Immature natural killer cell (primary cell): ENCODE measurements around the gene DSN1. TPM values are rescaled to one million over a fixed set of nuclear protein-coding genes. Genes with fewer than 3 reads are reported as not detected.

ENCODE experiments used
- DNase-seq, 3 donors: peaks; one replicate each; pipeline ENCODE4 v3.0.0; 2022; ENCODE audit warnings: mixed read lengths in 1 of 3
- H3K27ac Mint-ChIP-seq, 6 donors: one replicate each; pipeline ENCODE4 v1.8.0; 2020; ENCODE audit warnings: mixed read lengths in 6 of 6, mild to moderate bottlenecking in 5 of 6, inconsistent platforms in 4 of 6, moderate library complexity in 3 of 6
- H3K27me3 Mint-ChIP-seq, 3 donors: one replicate each; pipeline ENCODE4 v1.8.0; 2020 to 2021; ENCODE audit warnings: low read depth in 3 of 3, mild to moderate bottlenecking in 3 of 3, mixed read lengths in 3 of 3, moderate library complexity in 3 of 3, inconsistent platforms in 1 of 3
- H3K36me3 Mint-ChIP-seq, 3 donors: one replicate each; pipeline ENCODE4 v1.8.0; 2020; ENCODE audit warnings: mixed read lengths in 3 of 3, inconsistent platforms in 2 of 3, mild to moderate bottlenecking in 2 of 3
- H3K4me1 Mint-ChIP-seq, 2 donors: one replicate each; pipeline ENCODE4 v1.8.0; 2020; ENCODE audit warnings: inconsistent platforms in 2 of 2, mild to moderate bottlenecking in 2 of 2, mixed read lengths in 2 of 2, moderate library complexity in 1 of 2
- H3K4me3 Mint-ChIP-seq, 5 donors: one replicate each; pipeline ENCODE4 v1.8.0; 2020; ENCODE audit warnings: mild to moderate bottlenecking in 5 of 5, mixed read lengths in 5 of 5, inconsistent platforms in 3 of 5, moderate library complexity in 3 of 5
- H3K9me3 Mint-ChIP-seq, 6 donors: one replicate each; pipeline ENCODE4 v1.8.0; 2020; ENCODE audit warnings: mild to moderate bottlenecking in 6 of 6, mixed read lengths in 6 of 6, inconsistent platforms in 4 of 6, moderate library complexity in 3 of 6
- polyA plus RNA-seq, 3 donors: library from polyadenylated mRNA; unstranded; fragments of 300-500 nt; fragmentation: Illumina TruSeq; gene quantifications; one replicate each; pipeline ENCODE4 v1.2.3, GENCODE V29; 2021

The DSN1 gene
- polyA plus RNA-seq, 3 donors from 2014 or later = 9.5 to 15.8 (median 11.9) TPM

- peaks cover 7 to 12% of the 10 kb centered on the region in 2 donors for H3K4me1 Mint-ChIP-seq
- H3K27me3 Mint-ChIP-seq = no peaks in the 10 kb centered on the region
- H3K27ac Mint-ChIP-seq = peak overlapping the region in 2 of 6 donors; percentile 28 to 62
- no peaks in the 10 kb centered on the region for H3K9me3 Mint-ChIP-seq
- DNase-seq = no peak
- no peak overlapping the region for H3K4me3 Mint-ChIP-seq
- H3K36me3 Mint-ChIP-seq = peaks cover 3 to 14% (median 9%) of the 10 kb centered on the region in 3 donors
These were observed 12.9 kb downstream of the DSN1 start for GRCh38 chr20:36760647-36761046.

- peak overlapping the region in 1 of 6 donors; percentile 76 for H3K27ac Mint-ChIP-seq
- peaks cover 7 to 12% of the 10 kb centered on the region in 2 donors for H3K4me1 Mint-ChIP-seq
These were observed 15.3 kb downstream of the DSN1 start for GRCh38 chr20:36758276-36758675.

GRCh38 chr20:36756496-36756895 lies 17.1 kb downstream of the DSN1 start:
- no peak overlapping the region for H3K4me3 Mint-ChIP-seq
- H3K27ac Mint-ChIP-seq = peak overlapping the region in 1 of 6 donors; percentile 34

More at GRCh38 chr20:36758276-36758675, 15.3 kb downstream of the DSN1 start:
- no peaks in the 10 kb centered on the region for H3K27me3 Mint-ChIP-seq
- no peak for DNase-seq
- H3K4me3 Mint-ChIP-seq = no peak overlapping the region
- no peaks in the 10 kb centered on the region for H3K9me3 Mint-ChIP-seq
- H3K36me3 Mint-ChIP-seq = peaks cover 3 to 21% (median 19%) of the 10 kb centered on the region in 3 donors

GRCh38 chr20:36754656-36755222 lies 18.8 kb downstream of the DSN1 start:
- Mint-ChIP-seq H3K4me1 (peaks cover 7 to 12% of the 10 kb centered on the region in 2 donors), H3K27me3 (no peaks in the 10 kb centered on the region), H3K4me3 (no peak overlapping the region), H3K27ac (peak overlapping the region in 1 of 6 donors; percentile 50), H3K36me3 (peaks cover 0 to 26% (median 18%) of the 10 kb centered on the region in 3 donors), H3K9me3 (no peaks in the 10 kb centered on the region)
- DNase-seq = peak; percentile 40 to 57 (median 42)

More at GRCh38 chr20:36756496-36756895, 17.1 kb downstream of the DSN1 start:
- Mint-ChIP-seq H3K9me3 (no peaks in the 10 kb centered on the region), H3K36me3 (peaks cover 3 to 26% (median 25%) of the 10 kb centered on the region in 3 donors), H3K27me3 (no peaks in the 10 kb centered on the region), H3K4me1 (peaks cover 7 to 12% of the 10 kb centered on the region in 2 donors)
- DNase-seq = no peak

- Mint-ChIP-seq H3K4me1 (peaks cover 3 to 4% of the 10 kb centered on the region in 2 donors), H3K27ac (no peak overlapping the region), H3K9me3 (no peaks in the 10 kb centered on the region), H3K36me3 (peaks cover 0 to 22% (median 14%) of the 10 kb centered on the region in 3 donors), H3K27me3 (no peaks in the 10 kb centered on the region), H3K4me3 (no peak overlapping the region)
- DNase-seq = no peak
These were observed 21.0 kb downstream of the DSN1 start for GRCh38 chr20:36752582-36752981.

- no peaks in the 10 kb centered on the region for H3K36me3 Mint-ChIP-seq
- peaks cover 0 to 4% (median 2%) of the 10 kb centered on the region in 3 donors for H3K27me3 Mint-ChIP-seq
- peak; percentile 87 to 90 (median 89) for DNase-seq
- H3K9me3 Mint-ChIP-seq = no peaks in the 10 kb centered on the region
- H3K4me1 Mint-ChIP-seq = peaks cover 20 to 25% of the 10 kb centered on the region in 2 donors
- peak within 1 kb of the TSS; percentile 83 to 89 (median 87) for H3K27ac Mint-ChIP-seq
- peak within 1 kb of the TSS; percentile 88 to 93 (median 91) for H3K4me3 Mint-ChIP-seq
These were observed 27.5 kb downstream of the DSN1 start, which contains the start of gene NDRG3 for GRCh38 chr20:36745927-36746659. TSS of gene NDRG3 (minus strand) at chr20:36746090. CDS start at chr20:36721735, 24,355 bp downstream.

GRCh38 chr20:36745234-36745926 lies 28.2 kb downstream of the DSN1 start:
- DNase-seq = no peak
- H3K9me3 Mint-ChIP-seq = no peaks in the 10 kb centered on the region

GRCh38 chr20:36744764-36745191 lies 28.8 kb downstream of the DSN1 start:
- Mint-ChIP-seq H3K27ac (peak overlapping the region in 5 of 6 donors; percentile 33 to 89 (median 78)), H3K4me1 (peaks cover 20 to 25% of the 10 kb centered on the region in 2 donors), H3K36me3 (no peaks in the 10 kb centered on the region), H3K4me3 (peak overlapping the region; percentile 84 to 93 (median 91)), H3K27me3 (peaks cover 0 to 4% (median 2%) of the 10 kb centered on the region in 3 donors), H3K9me3 (no peaks in the 10 kb centered on the region)
- DNase-seq = no peak

More at GRCh38 chr20:36745234-36745926, 28.2 kb downstream of the DSN1 start:
- peak overlapping the region; percentile 14 to 89 (median 81) for H3K27ac Mint-ChIP-seq
- no peaks in the 10 kb centered on the region for H3K36me3 Mint-ChIP-seq
- H3K4me3 Mint-ChIP-seq = peak overlapping the region; percentile 84 to 93 (median 91)
- peaks cover 0 to 4% (median 2%) of the 10 kb centered on the region in 3 donors for H3K27me3 Mint-ChIP-seq
- H3K4me1 Mint-ChIP-seq = peaks cover 20 to 25% of the 10 kb centered on the region in 2 donors

GRCh38 chr20:36744243-36744642 lies 29.3 kb downstream of the DSN1 start:
- no peak for DNase-seq
- H3K4me1 Mint-ChIP-seq = peaks cover 20 to 25% of the 10 kb centered on the region in 2 donors
- peak overlapping the region; percentile 68 to 84 (median 76) for H3K4me3 Mint-ChIP-seq
- peaks cover 0 to 4% (median 2%) of the 10 kb centered on the region in 3 donors for H3K27me3 Mint-ChIP-seq
- no peaks in the 10 kb centered on the region for H3K9me3 Mint-ChIP-seq
- peak overlapping the region in 5 of 6 donors; percentile 23 to 75 (median 35) for H3K27ac Mint-ChIP-seq
- no peaks in the 10 kb centered on the region for H3K36me3 Mint-ChIP-seq

- no peaks in the 10 kb centered on the region for H3K36me3 Mint-ChIP-seq
- peaks cover 0 to 4% (median 2%) of the 10 kb centered on the region in 3 donors for H3K27me3 Mint-ChIP-seq
- no peak overlapping the region for H3K27ac Mint-ChIP-seq
- no peak for DNase-seq
- no peaks in the 10 kb centered on the region for H3K9me3 Mint-ChIP-seq
- no peak overlapping the region for H3K4me3 Mint-ChIP-seq
- peaks cover 20 to 25% of the 10 kb centered on the region in 2 donors for H3K4me1 Mint-ChIP-seq
These were observed 31.0 kb downstream of the DSN1 start for GRCh38 chr20:36742558-36742957.

GRCh38 chr20:36741072-36741471 lies 32.5 kb downstream of the DSN1 start:
- H3K27ac Mint-ChIP-seq = peak overlapping the region in 2 of 6 donors; percentile 13 to 31
- no peaks in the 10 kb centered on the region for H3K36me3 Mint-ChIP-seq
- no peaks in the 10 kb centered on the region for H3K9me3 Mint-ChIP-seq
- no peak overlapping the region for H3K4me3 Mint-ChIP-seq
- H3K27me3 Mint-ChIP-seq = peaks cover 0 to 3% (median 2%) of the 10 kb centered on the region in 3 donors
- peaks cover 15 to 24% of the 10 kb centered on the region in 2 donors for H3K4me1 Mint-ChIP-seq
- no peak for DNase-seq

- H3K9me3 Mint-ChIP-seq = no peaks in the 10 kb centered on the region
- H3K27ac Mint-ChIP-seq = no peak overlapping the region
- H3K27me3 Mint-ChIP-seq = peaks cover 0 to 2% (median 0%) of the 10 kb centered on the region in 3 donors
- DNase-seq = no peak
- H3K4me1 Mint-ChIP-seq = peaks cover 23 to 27% of the 10 kb centered on the region in 2 donors
- no peak overlapping the region for H3K4me3 Mint-ChIP-seq
- H3K36me3 Mint-ChIP-seq = no peaks in the 10 kb centered on the region
These were observed 36.4 kb downstream of the DSN1 start for GRCh38 chr20:36737183-36737499.

GRCh38 chr20:36736451-36737182 lies 36.9 kb downstream of the DSN1 start:
- no peaks in the 10 kb centered on the region for H3K9me3 Mint-ChIP-seq
- no peaks in the 10 kb centered on the region for H3K36me3 Mint-ChIP-seq
- peaks cover 24 to 27% of the 10 kb centered on the region in 2 donors for H3K4me1 Mint-ChIP-seq
- H3K27ac Mint-ChIP-seq = peak overlapping the region in 2 of 6 donors; percentile 7 to 26
- no peak for DNase-seq
- H3K27me3 Mint-ChIP-seq = peaks cover 0 to 2% (median 0%) of the 10 kb centered on the region in 3 donors
- H3K4me3 Mint-ChIP-seq = no peak overlapping the region
